SK-N-MC (cell line): Measurements from ENCODE around the gene CARD11.
"Not testable (repeated sequence)": the region's sequence is repeated elsewhere in the genome, so short reads cannot be mapped to it uniquely, and the experiment has no call there.

Experiments used
- EZH2 ChIP-seq: fragments of 200-600 bp; sonication (generic); IDR thresholded peaks from one replicate; pipeline ENCODE4 v1.6.1; 2017; ENCODE audit warnings: antibody characterized with exemption
- FOXP2 ChIP-seq: optimal IDR thresholded peaks from 2 replicates; pipeline ENCODE3; 2011; ENCODE audit warnings: mild to moderate bottlenecking, moderate library complexity; ENCODE audit not compliant: insufficient read depth; ENCODE audit errors: extremely low read length, control extremely low read depth
- POLR2AphosphoS5 ChIP-seq: IDR thresholded peaks from 2 replicates; pipeline ENCODE4 v1.6.1; 2012; ENCODE audit warnings: mild to moderate bottlenecking, low read depth, low read length, borderline replicate concordance

DNA sequence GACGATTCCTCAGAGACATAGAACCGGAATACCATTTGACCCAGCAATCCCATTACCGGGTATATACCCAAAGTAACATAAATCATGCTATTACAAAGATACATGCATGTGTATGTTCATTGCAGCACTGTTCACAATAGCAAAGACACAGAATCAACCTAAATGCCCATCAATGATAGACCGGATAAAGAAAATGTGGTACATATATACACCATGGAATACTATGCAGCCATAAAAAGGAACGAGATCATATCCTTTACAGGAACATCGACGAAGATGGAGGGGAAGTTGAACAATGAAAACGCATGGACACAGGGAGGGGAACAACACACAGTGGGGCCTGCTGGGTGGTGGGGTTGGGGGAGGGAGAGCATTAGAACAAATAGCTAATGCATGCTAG, 22.4 kb downstream of the CARD11 start:
- not testable (repeated sequence) for TF ChIP-seq EZH2, POLR2AphosphoS5, FOXP2
